Fibroblast of the aortic adventitia (primary cell): ENCODE results near the gene SNTB2. TPM values are rescaled to one million over a fixed set of nuclear protein-coding genes. Genes with fewer than 3 reads are reported as not detected.

ENCODE experiments used
- DNase-seq: peaks from one replicate; pipeline ENCODE4 v3.0.0-alpha.2; 2010; ENCODE audit warnings: low read depth
- H3K4me3 ChIP-seq: 2 replicates; pipeline ENCODE4 v1.5.1; 2011; ENCODE audit warnings: low read depth, mild to moderate bottlenecking, control low read depth, low read length, moderate library complexity
- CTCF ChIP-seq: IDR thresholded peaks from 2 replicates; pipeline ENCODE4 v1.5.1; 2011; ENCODE audit warnings: mild to moderate bottlenecking, low read length, control low read depth, inconsistent platforms; ENCODE audit not compliant: insufficient read depth
- small RNA-seq: library from RNA; depleted of rRNA; stranded (forward); fragments of <200 nt; gene quantifications from one replicate; pipeline ENCODE3, GENCODE V24; 2012
- total RNA-seq: library from RNA; depleted of rRNA; stranded (reverse); fragments of >200 nt; gene quantifications from 2 replicates; pipeline ENCODE4 v1.2.3, GENCODE V29; 2012; ENCODE audit warnings: low replicate concordance

The SNTB2 gene
- total RNA-seq, 1 donor = 40.6 TPM

DNA sequence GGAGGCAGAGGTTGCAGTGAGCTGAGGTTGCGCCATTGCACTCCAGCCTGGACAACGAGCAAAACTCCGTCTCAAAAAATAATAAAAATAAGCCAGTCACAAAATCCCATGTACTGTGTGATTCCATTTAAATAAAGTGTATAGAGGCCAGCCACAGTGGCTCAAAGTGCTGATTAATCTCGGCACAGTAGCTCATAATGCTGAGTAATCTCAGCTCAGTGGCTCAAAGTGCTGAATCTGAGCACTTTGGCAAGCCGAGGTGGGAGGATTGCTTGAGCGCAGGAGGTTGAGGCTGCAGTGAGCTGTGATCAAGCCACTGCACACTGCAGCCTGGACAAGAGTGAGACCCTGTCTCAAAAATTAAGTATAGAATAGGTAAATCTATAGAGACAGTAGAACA lies 159.7 kb downstream of the SNTB2 start:
- no peak for TF ChIP-seq CTCF
- no peak overlapping the region for H3K4me3 ChIP-seq
- no peak for DNase-seq

GRCh38 chr16:69348222-69348621 lies 161.3 kb downstream of the SNTB2 start:
- no peak for DNase-seq
- no peak overlapping the region for H3K4me3 ChIP-seq
- no peak for TF ChIP-seq CTCF

GRCh38 chr16:69349536-69349935 lies 162.6 kb downstream of the SNTB2 start:
- no peak for DNase-seq
- H3K4me3 ChIP-seq = no peak overlapping the region
- TF ChIP-seq CTCF = no peak

DNA sequence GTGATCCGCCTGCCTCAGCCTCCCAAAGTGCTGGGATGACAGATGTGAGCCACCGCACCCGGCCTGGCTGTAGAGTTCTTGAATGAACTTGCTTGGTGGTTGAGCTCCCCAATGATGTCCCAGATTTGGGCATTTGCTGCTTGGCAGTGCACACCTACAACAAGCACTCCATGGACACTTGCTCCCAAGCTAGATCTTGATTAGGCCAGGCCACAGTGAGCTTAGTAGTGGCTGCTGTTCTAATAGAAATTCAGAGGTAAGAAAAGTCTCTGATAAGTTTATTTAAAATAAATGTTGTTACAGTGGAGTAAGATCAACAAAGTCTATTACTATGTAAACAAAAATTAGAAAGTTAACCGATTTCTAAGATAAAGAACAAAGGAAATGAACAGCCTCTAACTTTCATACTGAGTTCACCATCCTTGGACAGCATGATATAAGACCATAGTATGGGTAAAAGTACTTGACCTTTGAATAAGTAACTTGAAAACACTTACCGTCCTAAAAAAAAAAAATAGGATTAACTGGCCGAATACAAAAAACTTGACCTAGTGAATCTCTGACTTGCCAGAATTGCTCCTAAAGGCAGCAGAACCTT lies 163.7 kb downstream of the SNTB2 start:
- DNase-seq = no peak
- no peak overlapping the region for H3K4me3 ChIP-seq
- no peak for TF ChIP-seq CTCF

DNA sequence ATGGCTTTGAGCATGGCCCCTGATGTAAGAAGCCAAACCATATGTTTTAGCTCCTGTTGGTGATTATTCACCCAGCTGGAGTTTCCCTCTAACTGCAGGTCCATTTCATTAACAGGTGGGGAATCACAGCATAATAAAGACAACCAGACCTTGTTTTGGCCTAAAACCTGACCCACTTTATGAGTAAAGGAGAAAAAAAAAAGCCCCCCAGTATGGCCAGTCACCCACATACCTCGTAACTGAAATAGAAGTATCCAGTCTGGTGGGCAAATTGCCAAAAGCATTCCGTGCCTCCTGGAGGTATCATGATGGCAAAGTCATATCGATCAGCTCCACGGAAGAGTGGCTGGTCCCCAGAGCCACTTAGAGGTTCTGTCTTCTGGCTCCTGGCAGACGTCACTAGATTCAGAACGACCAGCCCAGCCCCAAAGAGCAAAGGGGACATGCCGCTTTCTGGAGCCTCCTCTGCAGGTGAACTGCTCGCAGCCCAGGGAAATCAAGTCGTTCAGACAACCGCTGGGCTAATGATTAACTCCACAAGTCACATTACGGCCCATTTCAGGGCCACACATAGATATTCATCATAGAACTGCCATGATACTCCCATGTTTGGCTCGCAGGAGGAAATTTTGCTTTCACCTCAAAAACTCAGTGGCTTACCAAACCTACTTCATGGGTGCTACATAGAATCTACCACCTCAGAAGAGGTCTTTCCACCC lies 164.5 kb downstream of the SNTB2 start, which contains the start of gene TMED6:
TMED6 (minus strand) TSS at position 478 of the 719 bp plus-strand sequence; CDS start at position 445, 33 bp downstream.
- TF ChIP-seq CTCF = no peak
- no peak for DNase-seq
- no peak within 1 kb of the TSS for H3K4me3 ChIP-seq

Small RNA genes within 50 kb of the gene (small RNA-seq; reads per million reads assigned to genes)
- gene RF00019 (not detected), gene RNU6-22P (0.32 reads per million)

Other genes starting within 250 kb of the SNTB2 start
- gene HAS3, start 81.5 kb upstream of the SNTB2 start, total RNA-seq = 0.81 TPM in 1 of 2 replicates, not detected in the other
- gene CHTF8, start 54.6 kb upstream of the SNTB2 start, total RNA-seq = 20.0 and 90.6 TPM in 2 replicates
- 19.5 and 29.3 TPM in 2 replicates for gene UTP4, start 54.5 kb upstream of the SNTB2 start, total RNA-seq
- gene VPS4A, start 124.2 kb downstream of the SNTB2 start, total RNA-seq = 24.6 and 31.2 TPM in 2 replicates
- 16.9 and 26.7 TPM in 2 replicates for gene PDF, start 143.4 kb downstream of the SNTB2 start, total RNA-seq
- gene COG8, start 152.4 kb downstream of the SNTB2 start, total RNA-seq = 19.7 and 51.5 TPM in 2 replicates
- gene NIP7, start 152.6 kb downstream of the SNTB2 start, total RNA-seq = 23.0 and 27.9 TPM in 2 replicates
- gene TMED6, start 164.6 kb downstream of the SNTB2 start, total RNA-seq = 0.36 TPM in 1 of 2 replicates, not detected in the other
- 20.6 and 22.2 TPM in 2 replicates for gene TERF2, start 198.8 kb downstream of the SNTB2 start, total RNA-seq
- 31.0 and 99.4 TPM in 2 replicates for gene CYB5B, start 237.5 kb downstream of the SNTB2 start, total RNA-seq